Left ventricle myocardium inferior (tissue), 1 donor: ENCODE results near the gene CYBA. TPM values are rescaled to one million over a fixed set of nuclear protein-coding genes. Genes with fewer than 3 reads are reported as not detected.

Experiments
- DNase-seq: peaks from one replicate; pipeline ENCODE4 v3.0.0-alpha.2; 2020
- H3K27ac ChIP-seq: fragments of 200-600 bp; replicated peaks from 2 replicates; pipeline ENCODE4 v1.8.0; 2021
- H3K27me3 ChIP-seq: fragments of 200-600 bp; 2 replicates; pipeline ENCODE4 v1.8.0; 2021; ENCODE audit warnings: low read depth
- H3K36me3 ChIP-seq: fragments of 200-600 bp; 2 replicates; pipeline ENCODE4 v1.8.0; 2021
- H3K4me1 ChIP-seq: fragments of 200-600 bp; 2 replicates; pipeline ENCODE4 v1.8.0; 2021
- H3K4me3 ChIP-seq: fragments of 200-600 bp; 2 replicates; pipeline ENCODE4 v1.8.0; 2021; ENCODE audit warnings: mild to moderate bottlenecking, moderate library complexity
- H3K9me3 ChIP-seq: fragments of 200-600 bp; replicated peaks from 2 replicates; pipeline ENCODE4 v1.8.0; 2021
- intact Hi-C: fragments of 100-400 bp; cut with micrococcal nuclease; formaldehyde crosslinking; loops from one replicate; pipeline ENCODE4 v1.11.0; 2022
- total RNA-seq: library from RNA; stranded (reverse); fragmentation: NEBNext Ultra II Directional; extraction: Animal tissue kit (Norgen Biotek cat#: 25700); gene quantifications from one replicate; pipeline ENCODE4 v1.2.1, GENCODE V29; 2021
- TF ChIP-seq, protein P1 (sequence below): fragments of 200-600 bp; IDR thresholded peaks from 2 replicates; pipeline ENCODE4 v1.8.0; 2021; ENCODE audit warnings: antibody characterized with exemption, mild to moderate bottlenecking, borderline replicate concordance
- donor health status: DM: no; HTN: yes; CAD: no; lungs with severe emphysema.

The CYBA gene
- total RNA-seq, 1 donor from 2014 or later = 42.6 TPM

DNA sequence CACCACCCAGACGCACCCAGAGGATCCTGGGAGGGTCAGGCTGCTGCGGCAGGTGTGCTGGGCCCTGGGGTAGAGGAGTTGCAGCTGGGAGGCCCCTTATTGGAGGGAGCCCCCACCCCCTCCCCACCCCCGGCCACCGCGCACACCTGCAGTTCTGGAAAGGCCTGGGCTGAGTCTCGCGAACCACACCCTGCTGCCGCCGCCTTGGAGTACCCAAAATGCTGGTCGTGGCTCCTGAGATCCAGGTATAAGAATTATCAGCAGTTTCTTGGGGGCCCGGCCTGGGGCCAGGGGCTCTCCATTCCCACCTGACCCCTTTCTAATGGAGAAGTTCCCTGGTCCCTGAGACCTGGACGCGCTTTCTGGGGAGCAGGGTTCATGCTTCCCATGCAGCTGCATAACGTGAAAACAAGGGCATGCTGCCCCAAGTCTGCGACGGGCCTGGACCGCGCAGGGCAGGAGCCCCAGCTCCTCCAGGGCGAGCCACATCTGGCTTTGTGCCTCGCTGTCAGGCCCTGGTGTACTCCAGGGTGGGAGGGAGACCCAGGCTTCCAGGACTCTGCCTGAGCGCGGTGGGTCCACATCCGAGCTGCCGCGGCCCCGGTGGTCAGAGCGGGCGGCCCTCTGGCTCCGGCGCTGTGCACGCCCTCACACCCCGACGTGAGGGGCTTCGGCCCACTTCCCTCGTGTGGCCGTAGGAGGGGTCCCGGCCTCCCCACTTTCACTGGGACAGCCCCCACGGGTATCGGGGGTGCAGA lies 42.7 kb upstream of the CYBA start:
- Histone ChIP-seq H3K4me1 (no peaks in the 10 kb centered on the region), H3K4me3 (no peak overlapping the region), H3K36me3 (peaks cover 24% of the 10 kb centered on the region), H3K27ac (no peak overlapping the region), H3K27me3 (peaks cover 35% of the 10 kb centered on the region), H3K9me3 (no peaks in the 10 kb centered on the region)
- DNase-seq = no peak
- TF ChIP-seq, protein P1, sequence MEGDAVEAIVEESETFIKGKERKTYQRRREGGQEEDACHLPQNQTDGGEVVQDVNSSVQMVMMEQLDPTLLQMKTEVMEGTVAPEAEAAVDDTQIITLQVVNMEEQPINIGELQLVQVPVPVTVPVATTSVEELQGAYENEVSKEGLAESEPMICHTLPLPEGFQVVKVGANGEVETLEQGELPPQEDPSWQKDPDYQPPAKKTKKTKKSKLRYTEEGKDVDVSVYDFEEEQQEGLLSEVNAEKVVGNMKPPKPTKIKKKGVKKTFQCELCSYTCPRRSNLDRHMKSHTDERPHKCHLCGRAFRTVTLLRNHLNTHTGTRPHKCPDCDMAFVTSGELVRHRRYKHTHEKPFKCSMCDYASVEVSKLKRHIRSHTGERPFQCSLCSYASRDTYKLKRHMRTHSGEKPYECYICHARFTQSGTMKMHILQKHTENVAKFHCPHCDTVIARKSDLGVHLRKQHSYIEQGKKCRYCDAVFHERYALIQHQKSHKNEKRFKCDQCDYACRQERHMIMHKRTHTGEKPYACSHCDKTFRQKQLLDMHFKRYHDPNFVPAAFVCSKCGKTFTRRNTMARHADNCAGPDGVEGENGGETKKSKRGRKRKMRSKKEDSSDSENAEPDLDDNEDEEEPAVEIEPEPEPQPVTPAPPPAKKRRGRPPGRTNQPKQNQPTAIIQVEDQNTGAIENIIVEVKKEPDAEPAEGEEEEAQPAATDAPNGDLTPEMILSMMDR = no peak
- intact Hi-C loops = no loop called here

DNA sequence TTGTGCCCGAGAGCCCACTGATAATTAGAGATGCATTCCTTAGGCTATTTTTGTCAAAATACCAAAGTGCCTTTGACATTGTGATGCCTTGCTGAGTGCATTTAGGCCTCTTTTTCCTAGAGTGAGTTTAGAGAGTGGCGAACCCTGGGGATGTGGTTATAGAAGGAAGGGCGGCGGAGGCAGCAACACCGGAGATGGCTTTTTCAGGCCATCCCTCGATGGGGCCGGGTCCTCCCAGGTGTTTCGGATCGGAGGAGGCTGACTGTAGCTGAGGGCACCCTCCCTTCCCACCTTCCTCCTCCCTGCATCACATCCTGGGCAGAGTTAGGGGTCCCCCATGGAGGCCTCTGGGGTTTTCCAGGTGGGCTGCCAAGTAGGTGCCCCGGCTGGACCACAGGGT lies 42.0 kb upstream of the CYBA start:
- Histone ChIP-seq H3K9me3 (no peaks in the 10 kb centered on the region), H3K27ac (no peak overlapping the region), H3K27me3 (peaks cover 43% of the 10 kb centered on the region), H3K4me3 (no peak overlapping the region), H3K4me1 (peaks cover 7% of the 10 kb centered on the region), H3K36me3 (peaks cover 16% of the 10 kb centered on the region)
- intact Hi-C loops = no loop called here
- no peak for DNase-seq
- TF ChIP-seq, protein P1 = no peak

DNA sequence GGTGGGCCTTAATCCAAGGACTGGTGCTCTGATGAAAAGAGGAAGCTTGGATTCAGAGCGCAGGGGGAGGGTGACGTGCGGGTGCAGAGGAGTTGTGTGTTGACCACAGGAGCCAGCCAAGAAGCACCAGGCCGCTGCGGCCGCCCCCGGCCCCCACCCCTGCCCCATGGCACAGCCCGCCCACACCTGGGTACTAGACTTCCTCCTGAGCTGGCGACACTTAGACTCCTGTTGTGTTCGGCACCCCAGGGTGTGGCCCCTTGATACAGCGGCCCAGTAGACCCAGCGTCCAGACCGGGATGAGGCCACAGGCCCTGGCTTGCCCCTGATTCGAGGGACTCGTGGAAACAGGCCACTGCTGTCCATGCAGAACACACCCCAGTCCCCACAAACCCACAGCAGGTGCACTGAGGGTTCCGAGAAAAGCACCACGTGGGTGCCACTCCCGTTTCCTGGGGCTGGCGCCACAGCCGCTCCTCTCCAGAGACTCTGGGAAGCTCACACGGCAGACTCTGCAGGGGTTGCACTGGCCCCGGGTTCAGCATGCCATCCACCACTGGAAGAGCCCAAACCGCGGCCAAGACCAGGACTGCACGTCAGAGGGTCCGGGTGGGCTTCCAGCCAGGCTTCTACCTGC lies 41.2 kb upstream of the CYBA start:
- TF ChIP-seq, protein P1 = no peak
- no peak overlapping the region for H3K27ac ChIP-seq
- peaks cover 51% of the 10 kb centered on the region for H3K27me3 ChIP-seq
- H3K4me3 ChIP-seq = no peak overlapping the region
- H3K36me3 ChIP-seq = peaks cover 8% of the 10 kb centered on the region
- H3K4me1 ChIP-seq = peaks cover 14% of the 10 kb centered on the region
- intact Hi-C loops = no loop called here
- H3K9me3 ChIP-seq = no peaks in the 10 kb centered on the region
- DNase-seq = no peak

DNA sequence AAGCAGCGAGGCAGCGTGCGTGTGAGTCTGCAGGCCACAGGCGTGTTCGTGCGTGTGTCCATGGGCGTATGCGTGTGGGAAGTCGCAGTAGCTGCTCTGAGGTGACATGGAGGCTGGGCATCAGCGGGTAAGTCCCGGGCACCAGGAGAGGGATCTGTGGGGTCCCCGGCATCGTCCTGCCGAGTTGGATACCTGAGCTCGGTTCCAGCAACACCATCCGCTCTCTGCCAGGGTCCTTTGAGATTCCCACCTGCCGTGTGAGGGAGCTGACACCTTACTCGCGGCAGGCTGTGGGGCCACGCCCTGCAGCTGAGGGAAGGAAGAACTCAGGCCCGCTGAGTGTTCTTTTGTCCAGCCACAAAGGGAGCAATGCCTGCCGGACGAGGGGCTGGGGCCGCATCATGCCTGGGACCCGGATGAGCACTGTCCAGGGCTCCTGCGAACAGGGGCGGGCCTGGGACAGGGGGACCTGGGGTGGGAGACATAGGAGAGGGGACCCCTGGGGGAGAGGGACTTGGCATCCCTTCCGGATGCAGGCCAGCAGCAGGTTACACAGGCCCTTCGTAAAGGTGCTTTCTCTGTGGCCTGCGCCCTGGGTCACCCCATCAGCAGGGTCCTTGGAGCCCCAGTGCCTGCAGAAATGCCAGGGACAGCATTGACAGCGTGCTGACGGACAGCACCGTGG lies 40.4 kb upstream of the CYBA start:
- no peak for DNase-seq
- H3K4me1 ChIP-seq = peaks cover 21% of the 10 kb centered on the region
- peaks cover 58% of the 10 kb centered on the region for H3K27me3 ChIP-seq
- peaks cover 2% of the 10 kb centered on the region for H3K36me3 ChIP-seq
- H3K27ac ChIP-seq = no peak overlapping the region
- intact Hi-C loops = no loop called here
- H3K4me3 ChIP-seq = no peak overlapping the region
- TF ChIP-seq, protein P1 = no peak
- H3K9me3 ChIP-seq = no peaks in the 10 kb centered on the region

DNA sequence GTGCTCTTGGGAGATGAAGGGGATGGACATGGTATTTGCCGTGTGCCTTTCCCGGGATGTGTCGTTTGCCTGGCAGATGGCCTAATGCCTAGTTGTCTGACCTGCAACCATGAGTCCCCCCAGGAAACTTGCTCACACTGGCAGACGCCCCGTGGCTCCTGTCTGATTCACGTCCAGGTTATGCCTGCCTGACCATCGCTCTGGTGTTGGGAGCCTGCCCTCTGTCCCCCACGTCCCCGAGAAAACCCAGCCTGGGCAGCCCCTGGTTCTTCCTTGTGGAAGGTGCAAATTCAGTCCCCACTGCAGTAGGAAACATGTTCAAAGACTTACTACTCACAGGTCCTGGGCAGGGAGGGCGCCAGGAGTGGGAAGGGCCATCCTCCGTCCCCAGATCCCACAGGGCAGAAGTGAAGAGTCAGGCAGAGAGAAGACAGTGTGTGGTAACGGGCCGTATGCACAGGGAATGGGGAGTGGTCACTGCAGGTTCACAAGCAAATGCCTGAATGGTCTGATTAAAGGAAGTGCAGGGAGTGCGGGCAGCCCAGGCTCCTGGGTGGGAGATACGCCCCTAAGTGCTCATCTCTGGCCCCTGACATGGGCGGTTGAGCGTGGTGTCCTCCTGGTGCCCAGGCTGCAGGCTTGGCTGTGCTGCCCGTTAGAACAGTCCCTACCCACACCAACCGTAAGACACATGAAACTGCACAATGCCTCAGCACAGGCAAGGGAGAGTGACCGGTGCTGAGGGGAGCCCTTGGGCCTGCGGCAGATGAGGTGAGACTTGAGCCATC lies 39.7 kb upstream of the CYBA start:
- H3K9me3 ChIP-seq = no peaks in the 10 kb centered on the region
- peaks cover 65% of the 10 kb centered on the region for H3K27me3 ChIP-seq
- no peak overlapping the region for H3K27ac ChIP-seq
- H3K36me3 ChIP-seq = no peaks in the 10 kb centered on the region
- peaks cover 29% of the 10 kb centered on the region for H3K4me1 ChIP-seq
- DNase-seq = no peak
- H3K4me3 ChIP-seq = no peak overlapping the region
- TF ChIP-seq, protein P1 = no peak
- intact Hi-C loops = no loop called here
